Gastrocnemius medialis (tissue), 4 donors: Measurements from ENCODE around the gene MAL. TPM values are rescaled to one million over a fixed set of nuclear protein-coding genes. Genes with fewer than 3 reads are reported as not detected.
"Not testable (repeated sequence)": the region's sequence is repeated elsewhere in the genome, so short reads cannot be mapped to it uniquely, and the experiment has no call there.

Experiments
- ATAC-seq, 2 donors: fragments of 150-250 bp; one replicate each; pipeline ENCODE4 v1.9.1; 2016
- DNase-seq, 2 donors: peaks; one replicate each; pipeline ENCODE4 v3.0.0-alpha.2; 2019
- H3K27ac ChIP-seq, 4 donors: fragments of 200-600 bp; sonication (generic); 1 replicate in 1 of 4; 2 replicates in 3 of 4; pipeline ENCODE4 v1.5.1; 2016 to 2018; ENCODE audit warnings: mild to moderate bottlenecking in 2 of 4, moderate library complexity in 1 of 4
- H3K27me3 ChIP-seq, 3 donors: fragments of 200-600 bp; sonication (generic) in 2 of 3; 1 replicate in 1 of 3; 2 replicates in 2 of 3; pipeline versions ENCODE4 v1.5.1 to v1.6.0; 2016 to 2019; ENCODE audit warnings: mild to moderate bottlenecking in 1 of 3, moderate library complexity in 1 of 3
- H3K36me3 ChIP-seq, 2 donors: fragments of 200-600 bp; sonication (generic) in 1 of 2; one replicate each; pipeline ENCODE4 v1.5.1; 2017 to 2018
- H3K4me1 ChIP-seq, 2 donors: fragments of 200-600 bp; sonication (generic) in 1 of 2; one replicate each; pipeline ENCODE4 v1.5.1; 2016 to 2017; ENCODE audit warnings: mild to moderate bottlenecking in 2 of 2
- H3K4me3 ChIP-seq, 4 donors: fragments of 200-600 bp; sonication (generic) in 3 of 4; 1 replicate in 1 of 4; 2 replicates in 3 of 4; pipeline ENCODE4 v1.5.1; 2016 to 2019; ENCODE audit warnings: mild to moderate bottlenecking in 2 of 4
- H3K9me3 ChIP-seq, 3 donors: fragments of 200-600 bp; sonication (generic) in 2 of 3; 1 replicate in 1 of 3; 2 replicates in 2 of 3; pipeline ENCODE4 v1.5.1; 2016 to 2019
- POLR2A ChIP-seq, 2 donors: fragments of 450-650 bp; IDR thresholded peaks; one replicate each; pipeline ENCODE4 v1.6.1; 2017; ENCODE audit warnings: antibody characterized with exemption in 2 of 2, mild to moderate bottlenecking in 2 of 2, moderate library complexity in 2 of 2
- in situ Hi-C, 4 donors: fragments of 200-750 bp; cut with MboI; loops; one replicate each; pipeline versions ENCODE4 v1.15.0 to v1.8.0; 2017; ENCODE audit warnings: low sequenced_read_pairs in 4 of 4
- intact Hi-C: fragments of 100-400 bp; cut with DNase I; formaldehyde crosslinking; loops from one replicate; pipeline ENCODE4 v1.15.1; 2023; ENCODE audit warnings: low total_unique reads
- total RNA-seq, 4 donors: library from RNA; depleted of rRNA; stranded (reverse); fragments of >200 nt; gene quantifications; one replicate each; pipeline versions ENCODE4 v1.1.0 to v1.2.3, GENCODE V29; 2016
- TF ChIP-seq, protein P1 (sequence below), 5 experiments: fragments of 450-650 bp in 3 of 5; fragments of 200-600 bp in 2 of 5; sonication (generic) in 2 of 5; IDR thresholded peaks in 4 of 5; conservative IDR thresholded peaks in 1 of 5; 1 replicate in 4 of 5; 2 replicates in 1 of 5; pipeline ENCODE4 v1.5.1; 2016 to 2019; ENCODE audit warnings: antibody characterized with exemption in 5 of 5, mild to moderate bottlenecking in 3 of 5, moderate library complexity in 3 of 5

MAL gene
- total RNA-seq, 4 donors from 2014 or later: 0.64 to 2.4 (median 0.87) TPM; not detected in 1

DNA sequence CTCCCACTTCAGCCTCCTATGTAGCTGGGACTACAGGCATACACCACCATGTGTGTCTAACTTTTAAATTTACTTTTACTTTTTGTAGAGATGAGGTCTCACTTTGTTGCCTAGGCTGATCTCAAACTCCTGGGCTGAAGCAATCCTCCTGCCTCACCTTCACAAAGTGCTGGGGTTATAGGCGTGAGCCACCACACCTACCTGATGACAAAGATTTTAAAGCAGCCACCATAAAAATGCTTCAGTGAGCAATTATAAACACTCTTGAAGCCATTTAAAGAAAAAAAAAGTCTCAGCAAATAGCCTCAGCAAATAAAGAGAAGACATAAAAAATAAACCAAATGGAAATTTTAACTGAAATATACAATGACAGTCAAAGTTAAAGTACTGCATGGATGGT lies 60.5 kb downstream of the MAL start:
- no peaks in the 10 kb centered on the region for H3K27me3 ChIP-seq
- in situ Hi-C loops (no loop called here), intact Hi-C loops (no loop called here)
- no peak overlapping the region for H3K4me3 ChIP-seq
- no peak for DNase-seq
- no peak for TF ChIP-seq POLR2A (IDR thresholded peaks at IDR 0.05)
- TF ChIP-seq, protein P1, sequence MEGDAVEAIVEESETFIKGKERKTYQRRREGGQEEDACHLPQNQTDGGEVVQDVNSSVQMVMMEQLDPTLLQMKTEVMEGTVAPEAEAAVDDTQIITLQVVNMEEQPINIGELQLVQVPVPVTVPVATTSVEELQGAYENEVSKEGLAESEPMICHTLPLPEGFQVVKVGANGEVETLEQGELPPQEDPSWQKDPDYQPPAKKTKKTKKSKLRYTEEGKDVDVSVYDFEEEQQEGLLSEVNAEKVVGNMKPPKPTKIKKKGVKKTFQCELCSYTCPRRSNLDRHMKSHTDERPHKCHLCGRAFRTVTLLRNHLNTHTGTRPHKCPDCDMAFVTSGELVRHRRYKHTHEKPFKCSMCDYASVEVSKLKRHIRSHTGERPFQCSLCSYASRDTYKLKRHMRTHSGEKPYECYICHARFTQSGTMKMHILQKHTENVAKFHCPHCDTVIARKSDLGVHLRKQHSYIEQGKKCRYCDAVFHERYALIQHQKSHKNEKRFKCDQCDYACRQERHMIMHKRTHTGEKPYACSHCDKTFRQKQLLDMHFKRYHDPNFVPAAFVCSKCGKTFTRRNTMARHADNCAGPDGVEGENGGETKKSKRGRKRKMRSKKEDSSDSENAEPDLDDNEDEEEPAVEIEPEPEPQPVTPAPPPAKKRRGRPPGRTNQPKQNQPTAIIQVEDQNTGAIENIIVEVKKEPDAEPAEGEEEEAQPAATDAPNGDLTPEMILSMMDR (IDR thresholded peaks at IDR 0.05 in 4 of 5, conservative IDR thresholded peaks at IDR 0.05 in 1 of 5): no peak
- peaks cover 4 to 49% of the 10 kb centered on the region in 2 donors for H3K36me3 ChIP-seq
- no peak for ATAC-seq
- no peak overlapping the region for H3K27ac ChIP-seq
- H3K4me1 ChIP-seq: no peaks in the 10 kb centered on the region
- no peaks in the 10 kb centered on the region for H3K9me3 ChIP-seq

DNA sequence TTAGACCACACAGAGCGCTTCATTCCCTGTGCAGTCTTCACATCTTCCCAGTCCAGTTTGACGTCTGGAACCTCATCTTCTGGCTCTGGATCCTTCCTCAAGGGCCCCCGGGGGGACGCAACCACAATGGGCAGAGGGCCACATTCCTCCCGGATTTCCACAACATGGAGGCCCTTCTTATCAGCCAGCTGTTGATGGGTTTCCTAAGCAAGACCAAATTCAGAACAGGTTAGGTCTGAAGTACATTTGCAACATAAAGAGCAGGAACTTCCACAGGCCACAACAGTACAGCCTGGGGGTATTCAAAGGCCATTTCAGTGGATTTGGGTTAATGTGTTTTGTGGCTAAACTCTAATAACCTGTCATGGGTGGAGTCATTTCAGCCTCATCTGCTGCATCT lies 61.9 kb downstream of the MAL start:
- Histone ChIP-seq H3K27me3 (no peaks in the 10 kb centered on the region), H3K9me3 (no peaks in the 10 kb centered on the region), H3K27ac (no peak overlapping the region), H3K4me3 (no peak overlapping the region), H3K36me3 (peaks cover 4 to 62% of the 10 kb centered on the region in 2 donors), H3K4me1 (no peaks in the 10 kb centered on the region)
- in situ Hi-C loops: no loop called here
- intact Hi-C loops: no loop called here
- ATAC-seq (no peak), DNase-seq (no peak)
- TF ChIP-seq POLR2A (IDR thresholded peaks at IDR 0.05): no peak
- TF ChIP-seq, protein P1 (IDR thresholded peaks at IDR 0.05 in 4 of 5, conservative IDR thresholded peaks at IDR 0.05 in 1 of 5): no peak

DNA sequence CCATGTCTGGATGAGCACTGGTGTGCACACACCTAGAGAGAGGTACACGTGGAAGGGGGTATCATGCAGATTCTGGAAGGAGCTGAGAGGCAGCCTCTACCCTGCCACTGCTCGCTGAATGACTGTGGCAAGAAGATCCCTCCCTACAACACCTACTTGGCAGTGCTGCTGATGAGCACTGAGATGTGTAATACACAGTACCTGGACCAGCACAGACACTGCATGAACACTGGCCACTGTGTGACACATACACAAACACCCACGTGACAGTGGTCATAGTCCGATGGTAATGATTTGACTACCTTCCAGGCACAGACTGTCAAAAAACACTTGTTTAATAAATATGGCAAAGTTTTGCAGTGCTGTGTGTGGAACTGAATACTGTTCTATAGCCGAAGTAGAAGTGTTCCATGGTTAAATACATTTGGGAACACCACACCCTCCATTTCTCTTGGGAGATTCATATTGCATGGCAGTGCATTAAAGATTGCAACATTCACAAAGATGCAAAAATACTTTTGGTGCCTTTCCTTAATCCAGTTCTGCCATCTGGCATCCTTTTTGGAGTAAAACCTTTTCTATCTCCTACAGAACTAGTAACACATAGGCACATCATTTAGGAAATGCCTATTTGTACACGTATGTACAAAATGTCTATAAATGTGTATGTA lies 66.5 kb downstream of the MAL start:
- Histone ChIP-seq H3K9me3 (no peaks in the 10 kb centered on the region), H3K27me3 (no peaks in the 10 kb centered on the region), H3K4me3 (no peak overlapping the region), H3K27ac (no peak overlapping the region), H3K4me1 (no peaks in the 10 kb centered on the region), H3K36me3 (peaks cover 0 to 48% of the 10 kb centered on the region in 2 donors)
- ATAC-seq (no peak), DNase-seq (no peak)
- intact Hi-C loops (no loop called here), in situ Hi-C loops (no loop called here)
- TF ChIP-seq POLR2A (IDR thresholded peaks at IDR 0.05): no peak
- TF ChIP-seq, protein P1 (IDR thresholded peaks at IDR 0.05 in 4 of 5, conservative IDR thresholded peaks at IDR 0.05 in 1 of 5): no peak

DNA sequence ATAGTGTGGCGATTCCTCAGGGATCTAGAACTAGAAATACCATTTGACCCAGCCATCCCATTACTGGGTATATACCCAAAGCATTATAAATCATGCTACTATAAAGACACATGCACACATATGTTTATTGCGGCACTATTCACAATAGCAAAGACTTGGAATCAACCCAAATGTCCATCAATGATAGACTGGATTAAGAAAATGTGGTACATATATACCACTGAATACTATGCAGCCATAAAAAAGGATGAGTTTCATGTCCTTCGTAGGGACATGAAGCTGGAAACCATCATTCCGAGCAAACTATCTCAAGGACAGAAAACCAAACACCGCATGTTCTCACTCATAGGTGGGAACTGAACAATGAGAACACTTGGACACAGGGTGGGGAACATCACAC lies 72.8 kb downstream of the MAL start:
- in situ Hi-C loops, H3K4me3 ChIP-seq, H3K4me1 ChIP-seq, DNase-seq, intact Hi-C loops, H3K27me3 ChIP-seq, H3K9me3 ChIP-seq, H3K27ac ChIP-seq, ATAC-seq: not testable (repeated sequence)
- H3K36me3 ChIP-seq: peaks cover 0 to 51% of the 10 kb centered on the region in 2 donors

DNA sequence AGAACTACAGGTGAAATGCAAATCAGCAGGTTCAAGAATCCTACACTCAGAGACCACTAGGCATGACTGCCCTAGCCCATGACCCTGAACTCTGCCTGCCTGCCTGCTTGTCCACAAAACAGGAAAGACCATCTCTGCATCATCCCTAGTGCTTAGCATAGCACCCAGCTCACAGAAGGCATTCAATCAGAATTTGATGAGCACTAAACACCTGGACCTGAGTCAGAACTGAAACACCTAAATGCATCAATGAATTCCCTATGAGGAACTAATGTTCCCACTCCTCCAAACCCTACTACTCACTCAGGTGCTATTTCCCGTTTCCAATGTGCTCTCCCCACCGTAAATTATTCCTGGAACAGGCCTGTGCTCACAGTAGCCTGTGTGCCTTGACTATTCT lies 74.4 kb downstream of the MAL start:
- peaks cover 0 to 66% of the 10 kb centered on the region in 2 donors for H3K36me3 ChIP-seq

More for the DNA sequence above, 74.4 kb downstream of the MAL start:
- intact Hi-C loops (no loop called here), in situ Hi-C loops (no loop called here)
- Histone ChIP-seq H3K27ac (no peak overlapping the region), H3K9me3 (no peaks in the 10 kb centered on the region), H3K27me3 (no peaks in the 10 kb centered on the region), H3K4me3 (no peak overlapping the region), H3K4me1 (no peaks in the 10 kb centered on the region)
- TF ChIP-seq, protein P1 (IDR thresholded peaks at IDR 0.05 in 4 of 5, conservative IDR thresholded peaks at IDR 0.05 in 1 of 5): no peak
- no peak for TF ChIP-seq POLR2A (IDR thresholded peaks at IDR 0.05)
- no peak for DNase-seq
- ATAC-seq: no peak

Other genes starting within 250 kb of the MAL start
- gene TEKT4, start 154.3 kb upstream of the MAL start, total RNA-seq: not detected
- 100 to 1,000 TPM in 1 of 4 donors, 10 to 100 TPM in 3; 53.4 to 106 (median 68.7) TPM for gene MRPS5, start 96.1 kb downstream of the MAL start, total RNA-seq
- 10 to 100 TPM in 1 of 4 donors, 1 to 10 TPM in 3; 3.8 to 11.5 (median 5.9) TPM for gene ZNF514, start 134.1 kb downstream of the MAL start, total RNA-seq
- 1 to 10 TPM; 2.4 to 3.6 (median 2.9) TPM for gene ZNF2, start 140.1 kb downstream of the MAL start, total RNA-seq
- 1 to 10 TPM; 1.5 to 4.5 (median 2.1) TPM for gene ZNF892, start 181.8 kb downstream of the MAL start, total RNA-seq
- under 1 TPM in 2 of 4 donors, not detected in 2; 0.33 to 0.46 TPM for gene PROM2, start 248.7 kb downstream of the MAL start, total RNA-seq